ENCODE data around the gene ACSL1.
"Not testable (repeated sequence)": the region's sequence is repeated elsewhere in the genome, so short reads cannot be mapped to it uniquely, and the experiment has no call there.

ACSL1 gene
- 34.9 reads per million, percentile 60 among the genes with 10 or more reads in this experiment for total RNA-seq

GRCh38 chr4:184825896-184826690, at the start of gene ACSL1:
TSS of gene ACSL1 (minus strand) at chr4:184825968. CDS start at chr4:184803514, 22,454 bp downstream.
- peak; percentile 65 for DNase-seq

- DNase-seq = no peak
These were observed 47.3 kb upstream of the ACSL1 start for GRCh38 chr4:184873054-184873453.

- no peak for DNase-seq
These were observed 45.0 kb upstream of the ACSL1 start for GRCh38 chr4:184870718-184871117.

GRCh38 chr4:184868623-184869022, 42.9 kb upstream of the ACSL1 start:
- no peak for DNase-seq

GRCh38 chr4:184863916-184864315, 38.1 kb upstream of the ACSL1 start:
- DNase-seq = no peak

- DNase-seq = no peak
These were observed 35.3 kb upstream of the ACSL1 start for GRCh38 chr4:184861047-184861446.

GRCh38 chr4:184860018-184860779, 34.4 kb upstream of the ACSL1 start:
- DNase-seq = no peak

- no peak for DNase-seq
These were observed 31.8 kb upstream of the ACSL1 start for GRCh38 chr4:184857441-184858121.

- no peak for DNase-seq
These were observed 30.5 kb upstream of the ACSL1 start for GRCh38 chr4:184856277-184856609.

- no peak for DNase-seq
These were observed 28.9 kb upstream of the ACSL1 start for GRCh38 chr4:184854673-184855072.

- no peak for DNase-seq
These were observed 27.7 kb upstream of the ACSL1 start for GRCh38 chr4:184853436-184853835.

GRCh38 chr4:184851886-184852285, 26.1 kb upstream of the ACSL1 start:
- no peak for DNase-seq

GRCh38 chr4:184851200-184851541, 25.4 kb upstream of the ACSL1 start:
- no peak for DNase-seq

GRCh38 chr4:184850431-184851199, 24.8 kb upstream of the ACSL1 start:
- no peak for DNase-seq

GRCh38 chr4:184850018-184850417, 24.2 kb upstream of the ACSL1 start:
- no peak for DNase-seq

- no peak for DNase-seq
These were observed 23.4 kb upstream of the ACSL1 start for GRCh38 chr4:184849185-184849584.

- no peak for DNase-seq
These were observed 22.7 kb upstream of the ACSL1 start for GRCh38 chr4:184848510-184848909.

GRCh38 chr4:184846531-184846930, 20.8 kb upstream of the ACSL1 start:
- DNase-seq = no peak

GRCh38 chr4:184845367-184846021, 19.7 kb upstream of the ACSL1 start:
- DNase-seq = no peak

GRCh38 chr4:184844742-184845141, 19.0 kb upstream of the ACSL1 start:
- DNase-seq = no peak

- DNase-seq = no peak
These were observed 18.3 kb upstream of the ACSL1 start for GRCh38 chr4:184843984-184844554.

- not testable (repeated sequence) for DNase-seq
These were observed 13.3 kb upstream of the ACSL1 start for GRCh38 chr4:184839075-184839399.

Data from effector CD4-positive, alpha-beta T cell (primary cell).